A549 treated with Mapracorat at 1 μM for 4 hours (cell line): ENCODE measurements around the gene GABARAP. TPM values are rescaled to one million over a fixed set of nuclear protein-coding genes. Genes with fewer than 3 reads are reported as not detected.

Source experiments
- total RNA-seq: library from RNA; stranded (reverse); fragments of 200-300 nt; extraction: Qiagen RNA extraction; gene quantifications from 5 replicates; pipeline ENCODE4 v1.2.3, GENCODE V29; 2022

GABARAP gene
- 638 to 781 TPM (median 668 TPM) in 5 replicates for total RNA-seq

DNA sequence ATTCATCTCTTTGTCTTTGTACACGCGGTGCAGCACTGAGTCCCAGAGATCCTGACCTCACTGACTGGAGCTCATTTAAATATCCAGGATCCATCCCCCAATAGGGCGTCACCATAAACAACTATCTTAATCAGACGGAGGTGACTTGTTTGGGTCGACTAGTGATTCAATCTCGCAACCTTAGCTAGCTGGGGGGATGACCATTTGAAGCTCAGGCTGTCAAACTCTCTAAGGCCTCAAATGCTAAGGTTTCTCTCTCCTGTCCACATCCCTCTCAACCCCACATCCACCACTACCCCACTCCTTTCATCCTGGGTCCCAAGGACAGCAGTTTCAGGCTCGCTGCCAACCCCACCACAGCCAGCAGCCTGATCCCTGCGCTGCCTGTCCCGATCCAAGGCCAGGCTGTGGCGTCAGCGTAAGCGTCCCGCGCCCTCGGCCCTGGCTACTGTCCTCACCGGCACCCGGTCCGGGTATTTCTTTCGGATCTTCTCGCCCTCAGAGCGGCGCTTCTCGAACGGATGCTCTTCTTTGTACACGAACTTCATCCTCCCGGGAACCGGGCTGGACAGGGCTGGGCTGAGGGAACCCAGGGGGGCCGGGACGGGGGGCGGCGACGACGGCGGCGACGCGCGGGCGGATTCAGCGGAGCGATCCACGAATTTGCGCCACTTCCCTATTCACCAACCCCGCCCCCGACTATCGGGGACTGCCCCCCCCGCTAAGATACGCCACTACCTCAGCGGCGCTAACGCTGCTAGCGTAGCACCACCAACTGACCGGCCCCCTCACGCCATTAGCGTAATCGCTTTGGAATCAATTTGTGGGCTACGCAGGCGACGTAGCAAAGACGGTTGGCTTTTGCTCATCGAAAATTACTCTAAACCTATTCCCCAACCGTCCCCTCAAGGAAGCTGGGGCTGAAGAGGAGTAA lies at the start of gene GABARAP:
Gene GABARAP, minus strand, starts transcription at position 667 of the 934 bp plus-strand sequence. Its CDS starts 119 bp downstream, at position 548.

GRCh38 chr17:7281074-7281952 lies 39.1 kb upstream of the GABARAP start, which contains the start of gene SLC2A4:
Gene SLC2A4 (plus strand): TSS chr17:7281718. CDS start chr17:7281935, 217 bp downstream.

DNA sequence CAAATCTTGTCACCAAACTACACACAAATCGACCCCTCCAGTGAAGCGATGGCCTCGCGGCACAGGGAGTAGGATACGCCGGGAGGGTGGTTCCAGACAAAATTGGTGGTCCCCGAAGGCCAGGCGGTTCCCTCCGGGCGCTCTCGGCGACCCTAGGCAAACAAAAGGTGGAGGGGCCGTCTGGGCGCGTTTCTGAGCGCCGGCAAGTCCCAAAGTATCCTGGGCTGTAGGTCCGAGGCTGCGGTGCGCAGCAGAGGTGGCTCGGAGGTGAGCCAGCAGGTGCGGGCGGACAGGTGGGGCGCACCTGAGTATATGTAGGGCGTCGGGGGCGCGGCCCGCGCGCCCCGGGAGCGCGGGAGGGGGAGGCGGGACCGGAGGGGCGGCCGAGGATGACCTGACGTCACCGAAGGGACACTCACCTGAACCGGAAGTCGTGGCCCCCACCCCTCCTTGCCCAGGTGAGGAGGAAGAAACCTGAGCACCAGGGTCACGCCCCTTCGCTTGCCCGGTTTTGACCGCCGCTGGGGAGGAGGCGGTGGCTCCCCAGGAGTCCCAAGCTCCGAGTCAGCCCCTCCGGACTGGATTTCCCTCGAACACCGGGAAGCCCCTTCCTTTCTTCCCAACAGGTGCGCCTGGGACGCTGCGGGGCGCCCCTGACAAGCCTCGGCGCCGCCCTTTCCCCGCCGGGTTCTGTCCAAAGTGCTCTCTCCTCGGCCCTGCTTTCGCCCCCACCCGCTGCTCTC lies 20.1 kb upstream of the GABARAP start, which contains the start of gene CLDN7:
Gene CLDN7, minus strand, starts transcription at position 287 of the 743 bp plus-strand sequence. CDS start 435 bp downstream, outside the sequence.

GRCh38 chr17:7252176-7253043 lies 10.2 kb upstream of the GABARAP start, which contains the start of gene ELP5:
Gene ELP5 (plus strand): TSS chr17:7252215. CDS start chr17:7252551, 336 bp downstream.

GRCh38 chr17:7251661-7252175 lies 9.5 kb upstream of the GABARAP start, which contains the start of gene CTDNEP1:
Gene CTDNEP1 (minus strand): TSS chr17:7251734. CDS start chr17:7251296, 438 bp downstream.

GRCh38 chr17:7239091-7240027 lies 2.9 kb downstream of the GABARAP start, which contains the start of gene PHF23:
Gene PHF23 (minus strand): TSS chr17:7239457. CDS start chr17:7239279, 178 bp downstream.

GRCh38 chr17:7234083-7234951 lies 7.9 kb downstream of the GABARAP start, which contains the start of gene DVL2:
Gene DVL2 (minus strand): TSS chr17:7234517. CDS start chr17:7234262, 255 bp downstream.

GRCh38 chr17:7219812-7220592 lies 22.2 kb downstream of the GABARAP start, which contains the start of the genes ACADVL and DLG4:
Gene ACADVL (plus strand): TSS chr17:7219938. CDS start chr17:7219985, 47 bp downstream.
Gene DLG4 (minus strand): TSS chr17:7219836.

Other genes starting within 250 kb of the GABARAP start
- gene ALOX12, start 246.4 kb downstream of the GABARAP start, total RNA-seq, result not detected in 5 replicates
- gene RNASEK, start 229.8 kb downstream of the GABARAP start, total RNA-seq, result 415 to 498 TPM (median 447 TPM) in 5 replicates
- not detected in 5 replicates for gene BCL6B, start 219.4 kb downstream of the GABARAP start, total RNA-seq
- 7.4 to 9.1 TPM (median 8.8 TPM) in 5 replicates for gene SLC16A13, start 206.4 kb downstream of the GABARAP start, total RNA-seq
- not detected in 5 replicates for gene SLC16A11, start 198.4 kb downstream of the GABARAP start, total RNA-seq
- not detected in 5 replicates for gene CLEC10A, start 162.2 kb downstream of the GABARAP start, total RNA-seq
- 0.19 TPM in 1 of 5 replicates, not detected in the others for gene ASGR2, start 127.6 kb downstream of the GABARAP start, total RNA-seq
- 0.77 to 1.3 TPM (median 1.0 TPM) in 5 replicates for gene ASGR1, start 63.1 kb downstream of the GABARAP start, total RNA-seq
- 6.2 to 7.8 TPM (median 6.7 TPM) in 5 replicates for gene DLG4, start 22.6 kb downstream of the GABARAP start, total RNA-seq
- 329 to 477 TPM (median 426 TPM) in 5 replicates for gene ACADVL, start 22.5 kb downstream of the GABARAP start, total RNA-seq
- gene DVL2, start 7.9 kb downstream of the GABARAP start, total RNA-seq, result 30.2 to 44.4 TPM (median 41.9 TPM) in 5 replicates
- 86.3 to 101 TPM (median 94.7 TPM) in 5 replicates for gene PHF23, start 3.0 kb downstream of the GABARAP start, total RNA-seq
- 213 to 239 TPM (median 227 TPM) in 5 replicates for gene CTDNEP1, start 9.3 kb upstream of the GABARAP start, total RNA-seq
- gene ELP5, start 9.8 kb upstream of the GABARAP start, total RNA-seq, result 128 to 149 TPM (median 131 TPM) in 5 replicates
- gene CLDN7, start 20.0 kb upstream of the GABARAP start, total RNA-seq, result 1.5 to 3.0 TPM (median 2.0 TPM) in 5 replicates
- gene SLC2A4, start 39.3 kb upstream of the GABARAP start, total RNA-seq, result 0.28 to 0.57 TPM (median 0.35 TPM) in 5 replicates
- gene YBX2, start 52.2 kb upstream of the GABARAP start, total RNA-seq, result 0.35 to 0.65 TPM (median 0.56 TPM) in 5 replicates
- 1,593 to 1,803 TPM (median 1,704 TPM) in 5 replicates for gene EIF5A, start 65.2 kb upstream of the GABARAP start, total RNA-seq
- 92.1 to 108 TPM (median 95.9 TPM) in 5 replicates for gene GPS2, start 72.9 kb upstream of the GABARAP start, total RNA-seq
- 22.4 to 41.3 TPM (median 31.1 TPM) in 5 replicates for gene NEURL4, start 86.9 kb upstream of the GABARAP start, total RNA-seq
- gene ACAP1, start 94.1 kb upstream of the GABARAP start, total RNA-seq, result 2.7 to 6.9 TPM (median 5.1 TPM) in 5 replicates
- gene KCTD11, start 109.7 kb upstream of the GABARAP start, total RNA-seq, result 11.0 to 13.1 TPM (median 11.3 TPM) in 5 replicates
- gene TMEM95, start 112.7 kb upstream of the GABARAP start, total RNA-seq, result not detected in 5 replicates
- gene TNK1, start 138.6 kb upstream of the GABARAP start, total RNA-seq, result 1.2 to 1.8 TPM (median 1.4 TPM) in 5 replicates
- gene PLSCR3, start 152.1 kb upstream of the GABARAP start, total RNA-seq, result 37.1 to 48.8 TPM (median 43.3 TPM) in 5 replicates
- gene TMEM256, start 161.6 kb upstream of the GABARAP start, total RNA-seq, result 203 to 237 TPM (median 220 TPM) in 5 replicates
- gene NLGN2, start 165.4 kb upstream of the GABARAP start, total RNA-seq, result 12.6 to 19.8 TPM (median 16.8 TPM) in 5 replicates
- gene SPEM1, start 177.9 kb upstream of the GABARAP start, total RNA-seq, result not detected in 5 replicates
- not detected in 5 replicates for gene SPEM2, start 183.2 kb upstream of the GABARAP start, total RNA-seq
- not detected in 5 replicates for gene SPEM3, start 186.4 kb upstream of the GABARAP start, total RNA-seq
- gene TMEM102, start 193.0 kb upstream of the GABARAP start, total RNA-seq, result 9.8 to 13.6 TPM (median 12.4 TPM) in 5 replicates
- 0.82 to 1.3 TPM (median 0.82 TPM) in 5 replicates for gene FGF11, start 197.1 kb upstream of the GABARAP start, total RNA-seq
- gene CHRNB1, start 202.6 kb upstream of the GABARAP start, total RNA-seq, result 8.2 to 10.6 TPM (median 8.6 TPM) in 5 replicates
- 20.5 to 25.6 TPM (median 24.4 TPM) in 5 replicates for gene ZBTB4, start 237.2 kb upstream of the GABARAP start, total RNA-seq
- 0.07 TPM in 1 of 5 replicates, not detected in the others for gene SLC35G6, start 239.0 kb upstream of the GABARAP start, total RNA-seq
- gene POLR2A, start 241.9 kb upstream of the GABARAP start, total RNA-seq, result 56.9 to 82.2 TPM (median 79.5 TPM) in 5 replicates